HG03457 (cell line): Measurements from ENCODE around the gene ZIC1.

ENCODE experiments used
- ATAC-seq: cut with Tn5 transposase; IDR thresholded peaks from one replicate; pipeline ENCODE4 v1.9.1; 2021; ENCODE audit warnings: moderate number of reproducible peaks; ENCODE audit not compliant: unreplicated experiment

Gene ZIC1

DNA sequence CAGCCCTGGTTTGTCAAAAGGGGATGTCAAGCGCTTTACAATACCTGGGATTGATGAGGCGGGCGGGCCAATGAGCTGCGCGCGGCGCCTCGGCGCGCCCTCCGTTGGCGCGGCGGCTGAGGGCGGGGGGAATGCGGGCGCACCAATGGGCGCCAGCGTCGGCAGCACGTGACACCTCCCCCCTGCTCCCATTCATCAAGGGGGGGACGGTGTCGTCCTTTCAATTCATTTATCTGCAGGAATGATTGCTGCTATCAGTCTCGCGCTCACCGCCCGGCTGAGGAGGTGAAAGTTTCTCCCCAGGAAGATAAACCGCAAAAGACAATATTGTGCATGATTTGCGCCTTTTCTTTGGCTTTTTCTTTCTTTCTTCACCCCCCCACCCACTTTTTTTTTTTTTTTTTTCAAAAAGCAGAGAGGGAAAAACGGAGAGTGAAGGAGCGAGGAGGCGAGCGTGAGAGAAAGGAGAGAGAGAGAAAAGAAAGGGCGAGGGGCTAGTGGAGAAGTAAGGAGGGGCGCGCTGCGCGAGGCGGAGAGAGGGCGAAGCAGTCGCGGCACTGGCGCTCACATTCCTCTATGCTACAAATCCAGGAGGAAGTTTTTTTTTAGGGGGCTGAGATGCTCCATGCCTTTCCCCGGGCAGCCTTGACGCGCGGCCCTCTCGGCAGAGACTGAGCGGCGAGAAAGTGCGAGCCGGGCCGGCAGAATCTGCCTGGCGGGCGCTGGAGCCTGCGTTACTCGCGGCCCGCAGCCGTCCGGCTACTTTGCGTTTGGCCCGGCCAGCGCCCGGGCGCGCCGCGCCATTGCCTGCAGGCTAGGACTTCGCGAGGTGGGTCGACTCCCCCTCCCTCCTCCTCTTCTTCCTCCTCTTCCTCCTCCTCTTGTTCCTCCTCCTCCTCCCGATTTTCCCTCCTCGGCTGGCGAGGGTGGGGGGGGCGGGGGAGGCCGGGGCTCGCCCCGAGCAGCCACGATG lies at the start of gene ZIC1:
ZIC1 (plus strand) TSS at position 223 of the 973 bp plus-strand sequence; CDS start at position 971, 748 bp downstream.
- no peak for ATAC-seq

DNA sequence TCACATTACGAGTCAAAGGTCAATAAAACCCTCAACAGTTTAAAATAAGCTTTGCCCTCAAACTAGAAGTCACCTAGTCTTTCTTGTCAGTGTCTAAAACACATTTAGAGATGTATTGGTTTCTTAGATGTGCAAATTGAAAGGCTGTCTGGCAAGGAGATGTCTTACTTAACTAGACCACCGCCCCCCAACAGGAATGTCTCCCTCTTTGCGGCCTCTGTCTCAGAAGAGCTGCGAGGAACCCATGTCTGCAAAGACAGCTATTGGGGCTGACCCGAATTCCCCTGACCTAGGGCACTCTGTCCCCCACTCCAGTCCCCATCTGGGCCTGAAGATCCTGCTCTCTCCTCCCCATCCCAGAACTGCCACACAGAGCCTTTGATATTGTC lies 49.1 kb upstream of the ZIC1 start:
- no peak for ATAC-seq

DNA sequence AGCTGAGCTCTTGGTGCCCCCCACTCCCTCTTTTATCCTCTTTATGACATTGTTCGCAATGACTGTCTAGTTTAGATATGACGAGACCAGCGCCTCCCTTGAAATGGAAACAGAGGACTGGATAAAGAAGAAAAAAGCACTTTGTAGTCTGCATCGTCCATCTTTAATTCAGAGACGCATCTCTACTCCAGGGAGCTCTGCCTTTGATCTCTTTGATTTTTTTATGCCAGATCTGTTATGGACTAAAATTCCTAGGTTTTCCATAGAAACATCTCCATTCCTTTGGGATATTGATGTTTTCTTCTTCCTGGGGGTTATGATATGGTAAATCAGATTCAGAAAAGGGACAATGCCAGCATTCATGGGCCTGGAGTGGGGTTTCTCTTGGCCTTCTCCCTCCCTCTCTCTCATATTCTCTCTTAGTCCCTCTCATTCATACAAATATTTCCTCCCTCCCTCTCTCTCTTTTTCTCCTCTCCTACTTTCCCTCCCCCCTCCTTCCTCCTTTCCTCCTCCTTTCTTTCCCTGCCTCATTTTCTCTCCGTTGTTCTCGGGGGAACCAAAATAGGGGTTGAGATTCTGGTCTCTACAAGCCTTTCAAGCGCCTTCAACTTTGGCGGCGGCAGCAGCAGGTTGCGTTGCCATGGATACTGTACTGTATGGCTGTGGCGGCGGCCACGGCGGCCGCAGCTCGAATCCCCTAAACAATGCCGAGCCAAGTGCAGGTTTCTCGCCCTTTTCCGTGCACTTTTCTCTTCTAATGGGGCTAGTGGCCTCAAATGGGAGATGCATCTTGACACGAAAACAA lies 48.3 kb upstream of the ZIC1 start:
- no peak for ATAC-seq

DNA sequence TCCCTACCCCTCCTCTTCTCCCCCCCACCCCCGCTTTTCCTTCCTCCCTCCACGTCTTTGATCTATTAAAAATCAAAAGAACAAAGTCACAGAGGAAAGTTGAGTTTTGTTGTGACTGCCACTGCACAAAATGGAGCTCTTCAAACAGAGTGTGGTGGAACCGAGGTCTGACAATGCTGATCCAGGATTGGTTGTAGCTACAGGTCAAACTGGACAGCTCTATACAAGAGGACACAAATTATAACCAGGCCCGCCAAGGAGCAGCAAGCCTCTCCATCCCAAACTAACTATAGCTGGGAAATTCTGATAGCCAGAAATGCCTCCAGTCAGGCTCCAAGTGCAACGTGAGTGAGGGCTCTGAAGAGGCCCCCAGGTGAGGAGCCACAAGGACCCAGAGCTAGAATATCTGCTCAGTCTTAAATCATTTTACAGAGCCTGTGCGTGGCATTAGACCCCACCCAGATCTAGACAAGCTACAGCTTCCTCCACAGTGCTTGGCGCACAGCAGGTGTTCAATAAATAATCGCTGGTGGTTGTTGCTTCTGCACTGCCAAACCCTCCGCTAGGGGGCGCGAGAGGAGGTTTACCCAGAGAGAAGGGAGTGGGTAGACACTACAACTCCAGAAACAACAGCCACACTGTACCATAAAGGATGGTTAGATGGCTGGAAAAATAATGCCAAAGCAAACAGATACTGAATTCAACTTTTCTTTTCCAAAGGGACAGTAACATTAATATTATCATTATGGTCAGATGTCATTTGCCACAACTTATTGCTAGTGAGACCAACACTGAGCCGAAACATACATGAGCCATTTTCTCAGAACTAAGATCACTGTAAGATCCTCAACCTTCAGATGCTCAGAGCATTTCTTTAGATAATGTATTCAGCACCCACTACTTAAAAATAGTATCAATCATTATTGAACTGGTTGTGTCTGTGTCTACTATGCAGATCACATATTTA lies 47.4 kb upstream of the ZIC1 start:
- ATAC-seq = no peak

DNA sequence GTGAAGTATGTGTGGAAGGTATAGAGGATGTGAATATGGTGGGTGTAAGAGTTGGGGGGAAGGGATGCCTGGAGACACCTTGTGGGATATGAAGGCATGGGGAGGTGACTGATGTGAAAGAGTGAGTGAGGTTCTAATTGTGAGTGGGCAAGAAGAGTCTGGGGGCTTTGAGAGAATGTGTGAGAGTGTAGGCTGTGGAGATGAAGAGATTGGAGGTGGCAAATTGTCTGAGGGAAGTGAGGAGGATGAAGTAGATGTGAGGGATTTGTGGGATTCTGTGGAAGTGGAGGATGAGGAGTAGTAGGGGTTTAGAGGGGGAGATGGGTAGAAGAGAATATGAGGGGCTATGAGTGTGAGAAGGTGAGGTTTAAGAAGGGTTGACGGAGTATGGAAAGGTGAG lies 44.4 kb upstream of the ZIC1 start:
- no peak for ATAC-seq

DNA sequence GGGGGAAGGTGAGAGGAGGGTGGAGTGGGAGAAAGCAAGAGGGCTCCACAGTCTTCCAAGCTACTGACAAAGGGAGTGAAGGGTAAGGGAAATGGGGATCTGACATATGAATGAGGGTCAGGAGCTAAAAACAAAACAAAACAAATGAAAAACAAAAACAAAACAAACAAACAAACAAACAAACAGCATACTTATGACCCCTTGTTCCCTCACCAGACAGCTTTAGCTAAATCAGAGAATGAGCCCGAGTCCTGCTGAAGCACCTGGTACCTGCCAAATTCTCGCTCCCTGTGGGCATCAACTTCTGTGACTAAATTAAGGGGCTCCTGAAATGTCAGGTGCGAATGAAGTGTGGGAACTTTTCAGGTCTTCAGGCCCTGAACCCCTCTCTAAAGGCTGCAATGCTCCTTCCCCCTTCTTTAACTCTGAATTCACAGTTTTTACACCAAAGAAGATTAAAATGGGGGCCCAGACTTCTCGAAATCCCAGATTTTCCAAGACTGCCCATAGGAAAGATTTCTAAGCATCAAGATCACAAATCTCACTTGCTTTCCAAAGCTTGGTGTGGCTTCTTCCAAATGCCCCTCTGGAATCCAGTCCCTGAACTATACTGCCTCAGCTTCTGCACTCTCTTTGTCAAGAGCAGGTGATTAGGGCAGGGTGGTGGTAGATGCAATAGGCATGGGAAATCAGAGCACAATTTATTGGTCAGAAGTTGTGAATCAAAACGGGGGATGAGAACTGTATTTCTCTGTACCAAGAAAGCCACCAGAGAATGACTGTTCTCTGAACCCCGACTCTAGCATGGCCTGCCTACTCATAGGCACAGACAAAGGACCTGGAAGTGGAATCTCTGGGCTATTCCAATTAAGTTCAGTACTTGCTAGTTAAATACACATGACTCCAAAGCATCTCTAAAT lies 43.7 kb upstream of the ZIC1 start:
- no peak for ATAC-seq

DNA sequence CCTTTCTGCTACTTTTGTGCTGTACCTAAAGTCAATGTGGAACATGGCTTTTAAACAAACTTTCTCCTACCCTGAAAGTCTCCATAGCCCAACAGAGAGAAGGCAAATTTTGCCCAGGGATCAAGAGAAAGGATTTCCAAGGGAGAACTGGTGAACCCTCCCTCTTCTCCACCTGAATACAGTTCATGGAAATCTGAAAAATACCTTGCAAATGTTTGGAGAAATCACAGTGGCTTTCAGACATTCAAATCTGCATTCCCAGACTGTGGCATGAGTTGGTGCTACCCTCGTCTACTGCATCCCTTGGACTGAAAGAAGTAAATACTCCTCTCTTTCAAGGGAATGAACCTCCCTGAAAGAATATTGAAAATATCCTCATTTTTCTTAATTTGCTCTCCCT lies 41.5 kb upstream of the ZIC1 start:
- ATAC-seq = no peak

DNA sequence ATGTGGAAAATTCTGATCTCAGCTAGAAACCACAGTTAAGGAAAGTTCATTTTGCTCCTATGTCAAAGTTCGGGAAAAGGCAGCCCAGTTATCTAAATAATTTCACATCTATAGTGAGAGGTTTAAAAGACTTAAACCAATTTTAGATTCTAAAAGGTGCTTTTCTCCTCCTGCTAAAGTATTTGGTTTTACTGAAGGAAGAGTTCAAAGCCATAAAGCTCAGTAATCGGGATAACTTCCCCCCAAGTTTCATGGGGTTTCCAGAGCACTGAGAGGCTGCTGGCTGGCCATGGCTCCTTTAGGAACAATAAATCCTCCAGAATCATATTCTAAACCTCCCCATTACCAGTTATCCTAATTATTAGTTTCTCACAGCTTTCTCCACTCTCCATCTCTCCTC lies 41.0 kb upstream of the ZIC1 start:
- ATAC-seq = no peak

DNA sequence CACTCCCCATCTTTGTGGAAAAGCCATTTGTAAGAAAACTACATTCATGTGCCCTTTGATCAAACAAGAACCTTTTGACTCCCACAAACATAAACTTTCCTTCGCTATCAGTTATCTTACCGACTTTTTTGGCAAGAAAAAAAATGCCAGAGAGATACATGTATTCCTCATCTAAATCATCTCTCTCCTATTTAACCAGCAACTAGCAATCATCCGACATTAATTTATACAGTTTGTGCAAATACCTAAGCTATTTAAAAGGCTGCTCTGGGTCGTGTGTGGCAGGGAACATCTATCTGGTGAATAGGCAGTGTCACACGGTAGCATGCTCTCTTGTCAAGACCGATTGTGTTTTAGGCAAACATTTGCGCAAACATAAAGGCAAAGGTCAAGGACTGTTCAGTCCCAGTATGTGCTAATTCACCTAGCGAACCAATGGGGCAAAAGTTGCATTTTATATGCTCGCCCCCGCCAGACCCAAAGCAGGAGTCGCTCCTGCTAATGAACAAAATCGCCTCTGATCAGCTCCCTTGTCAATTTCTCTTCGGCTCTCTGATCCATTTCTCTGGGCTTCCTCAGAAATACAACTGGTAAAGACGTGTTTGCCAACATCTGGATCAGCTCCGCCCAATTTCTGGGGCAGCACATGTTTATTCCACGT lies 40.5 kb upstream of the ZIC1 start:
- ATAC-seq = no peak

DNA sequence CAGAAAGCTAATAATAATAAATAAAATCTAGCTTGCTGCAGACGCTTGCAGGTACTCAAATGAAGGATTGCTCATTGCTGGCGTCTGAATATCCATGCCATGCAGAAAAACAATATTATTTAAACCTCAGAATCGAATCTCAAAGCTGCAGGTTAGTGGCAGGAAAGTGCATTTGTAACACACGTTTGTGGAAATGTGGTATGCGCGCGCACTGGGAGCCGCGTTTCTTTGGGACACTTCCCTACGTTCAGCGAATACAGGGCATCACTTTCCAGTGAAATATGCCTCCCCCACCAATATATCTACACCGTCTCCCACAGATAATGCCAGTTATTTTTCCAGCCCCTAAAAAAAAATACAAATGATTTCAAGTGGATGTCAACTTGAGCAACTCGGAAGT lies 39.9 kb upstream of the ZIC1 start:
- no peak for ATAC-seq

DNA sequence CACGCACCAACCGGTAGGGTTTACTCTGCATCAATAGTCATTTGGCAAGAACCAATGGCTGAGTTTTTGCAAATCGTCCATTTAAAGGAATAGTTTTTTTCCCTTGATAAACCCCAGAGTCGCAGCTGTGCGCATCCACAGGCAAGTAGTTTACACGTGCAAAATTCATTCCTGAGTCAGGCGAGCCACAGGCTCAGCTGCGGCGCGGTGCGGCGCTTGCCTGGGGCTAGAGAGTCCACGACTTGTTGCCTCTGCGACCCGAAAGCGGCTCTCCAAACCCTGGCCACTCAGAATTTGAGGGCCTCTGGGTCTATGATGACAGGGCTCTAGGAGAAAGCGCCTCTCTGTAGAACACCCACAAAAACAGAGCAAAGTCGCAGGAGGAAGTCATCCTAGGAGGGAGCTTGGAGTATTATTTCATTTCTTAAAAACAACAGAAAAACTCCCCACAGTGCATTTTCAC lies 39.5 kb upstream of the ZIC1 start:
- no peak for ATAC-seq

DNA sequence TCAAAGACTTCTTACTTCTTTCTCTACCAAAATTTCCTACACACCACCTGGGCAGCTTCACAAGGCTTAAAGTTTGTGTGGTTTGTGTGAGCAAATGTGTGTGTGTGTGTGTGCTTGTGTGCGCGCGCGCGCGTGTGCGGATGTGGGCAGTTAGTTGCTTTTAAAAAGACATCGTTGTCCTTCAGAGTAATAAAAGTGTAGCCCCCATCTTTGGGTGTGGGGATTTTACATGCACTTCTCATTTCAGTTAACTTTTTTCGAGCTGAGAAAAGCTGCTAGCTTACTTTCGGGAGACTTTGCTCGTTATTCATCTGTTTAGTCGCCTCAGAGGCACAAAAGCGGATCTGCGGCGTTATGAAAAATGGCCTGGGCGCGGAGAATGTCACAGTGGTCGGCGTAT lies 38.8 kb upstream of the ZIC1 start:
- ATAC-seq = no peak

DNA sequence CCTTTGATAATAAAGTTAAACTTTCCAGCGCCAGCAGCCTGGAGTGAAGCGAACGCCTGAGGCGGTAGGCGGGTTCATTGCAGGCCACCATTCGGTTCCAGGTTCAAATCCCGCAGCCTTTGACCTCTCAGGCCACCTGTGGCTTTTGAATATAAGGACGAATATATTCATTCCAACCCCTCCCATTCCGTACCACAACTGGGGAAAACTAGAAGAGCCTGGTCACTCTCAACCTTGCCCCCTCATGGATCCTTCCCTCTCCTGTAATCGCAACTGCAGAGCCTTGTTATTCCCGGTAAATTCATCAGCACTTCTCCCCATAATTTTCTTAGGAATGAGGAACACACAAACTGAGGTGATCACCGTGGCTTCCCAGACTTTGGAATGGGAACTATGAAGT lies 38.0 kb upstream of the ZIC1 start:
- ATAC-seq = no peak

DNA sequence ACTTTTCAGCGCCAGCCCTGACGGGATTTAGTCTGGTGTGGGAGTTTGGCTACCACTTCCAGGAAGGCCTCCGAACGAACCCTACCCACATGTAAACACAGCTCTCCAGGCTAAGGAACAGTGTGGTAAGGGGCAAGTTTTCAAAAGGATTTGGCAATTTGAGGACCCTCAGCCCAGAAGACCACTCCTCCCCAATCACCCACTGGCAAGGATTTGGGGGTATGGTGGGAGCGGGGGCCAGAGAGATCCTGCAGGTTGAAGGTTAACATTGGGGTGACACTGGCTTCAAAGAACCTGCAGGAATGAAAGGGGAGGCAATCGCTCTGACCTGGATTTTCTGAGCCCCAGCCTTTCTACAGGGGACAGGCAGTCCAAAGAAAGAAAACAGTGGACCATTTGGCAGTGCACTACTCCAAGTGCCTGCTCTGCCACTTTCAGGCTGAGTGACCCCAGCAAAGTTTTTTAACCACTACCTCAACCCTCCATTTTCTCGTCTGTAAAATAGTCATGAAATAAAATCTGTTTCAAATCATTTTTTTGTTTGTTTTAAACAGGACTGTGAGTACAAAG lies 37.3 kb upstream of the ZIC1 start:
- ATAC-seq = no peak

DNA sequence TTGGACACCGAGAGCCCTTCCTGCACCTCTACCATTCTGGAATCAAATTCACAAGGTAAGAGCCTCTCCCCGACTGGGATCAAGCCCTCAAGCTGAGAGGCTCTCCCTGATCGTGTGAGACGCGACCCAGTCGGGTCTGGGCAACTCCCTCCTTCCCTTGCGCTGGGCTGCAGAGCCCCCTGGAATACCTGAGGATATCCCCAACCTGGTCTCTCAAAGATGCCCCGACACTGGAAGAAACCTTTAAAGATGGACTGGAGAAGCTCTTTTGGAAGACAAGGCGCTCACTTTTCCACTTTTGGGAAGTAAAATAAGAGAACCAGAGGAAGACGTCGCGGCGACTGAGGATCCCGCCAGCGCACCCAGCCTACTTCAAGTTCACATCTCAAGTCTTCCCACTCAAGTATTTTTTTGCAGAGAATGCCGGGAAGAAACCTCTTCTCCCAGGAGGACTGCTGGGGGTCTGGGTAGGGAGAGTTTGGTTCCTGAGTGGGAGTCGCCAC lies 36.6 kb upstream of the ZIC1 start:
- ATAC-seq = no peak

DNA sequence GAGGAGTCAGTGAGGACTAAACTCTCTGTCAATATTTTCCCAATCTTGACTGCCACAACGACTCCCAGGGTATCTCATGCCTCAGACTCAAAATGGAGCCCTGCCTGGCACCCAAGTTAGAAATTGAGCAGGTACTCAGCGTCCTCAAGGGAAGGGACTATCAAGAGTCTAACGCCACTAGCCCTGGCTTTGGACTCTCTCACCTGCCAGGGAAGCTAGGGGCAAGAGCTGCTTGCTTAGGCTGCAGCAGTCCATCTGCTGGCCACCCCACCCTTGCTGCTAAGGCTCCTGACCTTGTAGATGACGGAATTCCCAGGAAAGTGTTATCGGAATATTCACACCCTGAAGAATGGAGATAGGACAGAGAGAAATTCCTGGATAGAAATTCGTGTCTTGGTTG lies 35.9 kb upstream of the ZIC1 start:
- ATAC-seq = no peak

DNA sequence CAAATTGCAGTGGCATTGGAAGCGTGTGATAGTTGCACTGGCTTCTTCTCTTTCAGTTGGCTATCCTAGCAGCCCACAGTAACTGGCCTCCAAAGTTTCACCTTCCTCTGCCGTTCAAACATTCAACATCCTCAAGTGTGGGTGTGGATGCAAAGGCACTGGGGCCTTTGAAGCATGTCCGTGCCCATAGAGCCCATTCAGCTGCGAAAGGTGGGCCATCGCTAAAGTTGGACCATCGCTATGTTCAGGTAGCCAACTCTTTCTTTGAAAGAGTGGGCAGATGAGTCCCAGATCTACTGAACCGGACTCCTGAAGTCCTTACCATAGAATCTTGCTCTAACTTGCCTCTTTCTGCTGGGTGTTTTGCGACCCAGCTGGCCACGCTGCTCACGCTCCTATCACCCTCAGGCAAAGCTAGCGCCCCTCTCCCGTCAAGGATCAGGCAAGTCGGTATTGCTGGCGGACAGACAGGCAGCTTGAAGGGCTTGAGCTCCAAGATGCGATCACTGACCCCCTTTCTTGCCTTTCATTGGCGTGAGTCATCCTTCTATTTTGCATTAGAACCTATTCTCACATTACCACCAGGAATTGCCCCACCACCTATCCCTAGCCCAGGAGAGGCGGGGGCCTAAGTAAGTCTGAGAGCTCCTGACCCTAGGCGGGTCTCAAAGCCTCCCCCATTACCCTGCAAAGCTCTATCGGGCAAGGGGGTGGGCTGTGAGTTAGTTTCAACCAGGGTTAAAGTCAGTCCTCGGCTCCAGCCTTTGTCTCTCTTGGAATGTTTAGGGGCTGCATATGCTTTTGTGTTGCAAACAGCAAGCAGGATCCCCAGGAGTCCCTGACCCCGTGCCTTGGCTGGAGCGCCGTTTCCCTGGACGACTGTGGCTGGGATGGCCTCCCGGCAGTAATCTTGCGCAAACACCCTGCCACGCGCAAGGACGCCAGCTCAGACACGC lies 31.5 kb upstream of the ZIC1 start:
- ATAC-seq = no peak
